Epithelial cell of prostate (primary cell): ENCODE data around the gene FAM227A.
A peak's percentile ranks its signal among the peaks of the same experiment; 100 is the strongest.
"Not testable (repeated sequence)": the region's sequence is repeated elsewhere in the genome, so short reads cannot be mapped to it uniquely, and the experiment has no call there.

Source experiments
- DNase-seq: peaks from one replicate; pipeline ENCODE4 v3.0.0-alpha.2; 2011; ENCODE audit warnings: low read depth, low spot score
- H3K27ac ChIP-seq: fragments of 450-650 bp; 2 replicates; pipeline ENCODE4 v1.5.1; 2017; ENCODE audit warnings: mild to moderate bottlenecking

FAM227A gene

GRCh38 chr22:38675833-38676232 lies 19.6 kb upstream of the FAM227A start:
- H3K27ac ChIP-seq: no peak overlapping the region
- DNase-seq: no peak

- no peak overlapping the region for H3K27ac ChIP-seq
- no peak for DNase-seq
Observed at GRCh38 chr22:38674888-38675287, 18.7 kb upstream of the FAM227A start.

- peak overlapping the region; percentile 73 for H3K27ac ChIP-seq
- no peak for DNase-seq
Observed at GRCh38 chr22:38657045-38657909, 1.1 kb upstream of the FAM227A start.

GRCh38 chr22:38655519-38656255 lies 505 bp downstream of the FAM227A start:
- H3K27ac ChIP-seq: peak overlapping the region; percentile 73
- DNase-seq: no peak

GRCh38 chr22:38653741-38654140 lies 2.5 kb downstream of the FAM227A start:
- peak overlapping the region; percentile 40 for H3K27ac ChIP-seq
- DNase-seq: no peak

DNA sequence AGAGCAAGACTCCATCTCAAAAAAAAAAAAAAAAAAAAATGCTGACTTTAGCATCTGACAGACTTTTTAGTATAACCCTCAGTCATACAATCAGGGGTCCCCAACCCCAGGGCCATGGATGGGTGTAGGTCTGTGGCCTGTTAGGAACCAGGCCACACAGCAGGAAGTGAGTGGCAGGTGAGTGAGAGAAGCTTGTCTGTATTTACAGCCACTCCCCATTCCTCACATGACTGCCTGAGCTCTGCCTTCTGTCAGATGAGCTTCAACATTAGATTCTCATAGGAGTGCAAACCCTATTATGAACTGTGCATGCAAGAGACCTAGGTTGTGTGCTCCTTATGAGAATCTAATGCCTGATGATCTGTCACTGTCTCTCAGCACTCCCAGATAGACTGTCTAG lies 3.3 kb downstream of the FAM227A start:
- no peak for DNase-seq

DNA sequence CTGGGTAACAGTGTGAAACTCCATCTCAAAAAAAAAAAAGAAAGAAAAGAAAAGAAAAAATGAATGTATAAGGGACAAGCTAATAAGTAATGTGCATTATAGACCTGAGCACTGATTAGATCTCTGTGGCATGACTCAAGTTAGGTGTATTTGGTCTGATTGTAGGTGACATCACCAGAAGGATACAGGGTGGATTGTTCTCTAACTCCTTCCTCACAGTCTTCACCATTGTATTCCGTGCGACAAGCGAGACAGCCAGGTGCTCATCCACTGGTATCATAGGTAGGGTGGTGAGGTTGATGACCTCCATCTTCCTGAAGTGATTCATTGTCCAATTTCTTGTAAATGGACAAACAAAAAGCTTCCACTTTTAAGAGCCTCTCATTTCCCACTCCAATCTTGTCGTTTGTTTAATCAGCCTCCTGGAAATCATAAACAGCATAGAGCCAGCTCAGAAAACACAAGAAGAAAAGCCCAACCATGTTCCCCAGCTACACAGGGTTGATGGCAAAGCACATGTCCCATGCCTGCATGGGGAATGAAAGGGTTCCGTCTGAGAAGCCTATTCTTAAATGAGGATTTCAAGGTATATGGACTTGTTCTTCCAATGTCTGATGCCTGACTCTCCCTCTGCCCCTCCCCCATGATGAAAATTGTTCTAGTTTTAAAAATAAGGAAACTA lies 6.2 kb downstream of the FAM227A start:
- peak overlapping the region; percentile 64 for H3K27ac ChIP-seq
- DNase-seq: peak; percentile 70

More for the DNA sequence above, 3.3 kb downstream of the FAM227A start:
- peak overlapping the region; percentile 40 for H3K27ac ChIP-seq

DNA sequence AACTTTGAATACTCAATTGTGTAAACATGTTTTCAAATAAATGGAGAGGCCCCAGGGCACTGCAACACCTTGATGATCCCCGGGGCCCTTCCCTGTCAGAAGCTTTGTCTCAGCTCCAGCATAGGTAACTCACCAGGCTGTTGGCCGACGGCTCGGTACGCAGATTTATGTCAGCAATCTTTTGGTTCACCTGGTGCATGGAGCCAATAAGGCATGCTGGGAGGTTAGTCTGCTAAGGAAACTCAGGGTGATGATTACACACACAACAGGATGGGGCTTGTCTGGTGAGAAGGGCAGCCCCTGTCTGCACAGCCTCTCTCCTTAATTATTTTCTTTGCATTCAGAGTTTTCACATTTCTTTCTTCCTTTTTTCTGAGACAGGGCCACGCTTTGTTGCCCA lies 10.8 kb downstream of the FAM227A start:
- H3K27ac ChIP-seq: peak overlapping the region; percentile 32
- DNase-seq: peak; percentile 64

GRCh38 chr22:38644245-38644644 lies 11.9 kb downstream of the FAM227A start:
- H3K27ac ChIP-seq: not testable (repeated sequence)

GRCh38 chr22:38641476-38642040 lies 14.6 kb downstream of the FAM227A start:
- no peak overlapping the region for H3K27ac ChIP-seq
- no peak for DNase-seq

More at GRCh38 chr22:38644245-38644644, 11.9 kb downstream of the FAM227A start:
- not testable (repeated sequence) for DNase-seq

DNA sequence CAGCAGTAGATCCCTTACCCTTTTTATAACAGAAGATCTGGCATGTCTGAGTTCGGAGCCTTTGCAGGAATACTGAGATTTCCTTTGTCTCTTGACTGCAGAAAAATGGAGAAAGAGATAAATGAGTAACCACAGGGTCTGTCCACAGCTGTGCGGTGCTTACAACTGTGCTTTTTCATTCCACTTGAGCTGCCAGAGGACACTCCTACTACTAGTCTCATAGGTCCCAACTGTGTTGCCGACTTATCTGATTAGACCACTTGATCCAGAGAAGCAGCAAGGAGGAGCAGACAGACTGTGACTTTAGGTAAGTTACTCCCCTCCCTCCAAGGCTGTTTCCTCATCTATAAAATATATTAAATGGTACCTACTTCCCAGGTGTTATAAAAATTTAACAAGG lies 17.5 kb downstream of the FAM227A start:
- DNase-seq: no peak
- no peak overlapping the region for H3K27ac ChIP-seq

- DNase-seq: no peak
Observed at GRCh38 chr22:38638216-38638615, 18.0 kb downstream of the FAM227A start.

GRCh38 chr22:38632528-38632927 lies 23.7 kb downstream of the FAM227A start:
- H3K27ac ChIP-seq: no peak overlapping the region
- no peak for DNase-seq

More at GRCh38 chr22:38638216-38638615, 18.0 kb downstream of the FAM227A start:
- no peak overlapping the region for H3K27ac ChIP-seq

DNA sequence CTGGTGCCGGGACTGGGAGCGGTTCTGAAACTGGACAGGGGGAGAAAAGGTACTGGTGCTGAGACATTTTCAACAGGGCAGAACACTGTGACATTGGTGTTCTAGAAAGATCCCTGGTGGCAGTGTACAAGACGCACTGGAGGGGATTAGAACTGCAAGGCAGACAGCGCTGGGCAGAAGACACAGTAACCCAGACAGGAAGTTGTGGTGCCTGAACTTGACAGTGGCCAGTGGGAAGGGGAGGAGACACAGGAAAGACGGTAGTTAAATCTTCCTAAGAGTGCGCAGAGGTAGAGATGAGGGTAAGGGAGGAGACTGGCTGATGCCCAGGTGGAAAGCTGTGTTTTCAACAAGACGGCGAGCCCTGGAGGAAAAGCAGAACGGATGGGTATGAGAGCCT lies 24.5 kb downstream of the FAM227A start:
- H3K27ac ChIP-seq: no peak overlapping the region
- no peak for DNase-seq

DNA sequence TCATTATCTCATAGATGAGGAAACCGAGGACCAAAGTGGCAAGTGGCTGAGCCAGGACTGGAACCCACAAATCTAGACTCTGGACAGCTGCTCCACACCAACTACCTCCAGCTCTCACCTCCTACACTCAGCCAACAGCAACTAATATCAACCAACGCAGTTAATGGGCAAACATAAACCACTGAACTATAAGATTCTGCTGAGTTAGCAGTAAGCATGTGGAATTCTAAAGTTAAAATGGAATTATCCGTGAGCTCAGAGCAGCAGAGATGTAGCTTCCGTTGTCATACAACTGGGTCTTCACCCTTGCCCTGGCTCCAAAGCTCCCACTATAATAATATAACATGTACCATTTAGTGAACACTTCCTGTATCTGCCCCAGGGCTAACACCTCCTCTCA lies 27.1 kb downstream of the FAM227A start:
- DNase-seq: no peak
- H3K27ac ChIP-seq: no peak overlapping the region

DNA sequence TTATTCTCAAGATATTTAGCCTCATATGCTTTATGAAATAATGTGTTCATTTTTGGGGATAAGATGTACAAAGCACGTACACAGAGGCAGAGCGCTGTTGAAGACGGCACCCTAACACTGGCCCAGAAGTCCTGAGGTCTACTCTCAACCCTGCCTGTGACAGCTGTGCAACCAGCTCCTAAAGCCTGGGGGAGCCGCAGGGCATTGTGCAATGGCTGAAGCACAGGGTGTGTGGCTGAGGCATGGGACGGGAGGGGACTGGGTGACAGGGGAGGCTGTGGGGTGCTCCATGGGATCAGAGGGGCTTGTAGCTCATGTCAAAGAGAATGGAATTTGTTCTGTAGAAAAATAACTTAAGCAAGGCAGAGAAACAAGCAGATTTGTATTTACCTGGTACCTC lies 27.7 kb downstream of the FAM227A start:
- DNase-seq: no peak
- H3K27ac ChIP-seq: no peak overlapping the region

- DNase-seq: no peak
- H3K27ac ChIP-seq: no peak overlapping the region
Observed at GRCh38 chr22:38623351-38623750, 32.8 kb downstream of the FAM227A start.

- no peak for DNase-seq
- H3K27ac ChIP-seq: no peak overlapping the region
Observed at GRCh38 chr22:38618682-38619081, 37.5 kb downstream of the FAM227A start.

DNA sequence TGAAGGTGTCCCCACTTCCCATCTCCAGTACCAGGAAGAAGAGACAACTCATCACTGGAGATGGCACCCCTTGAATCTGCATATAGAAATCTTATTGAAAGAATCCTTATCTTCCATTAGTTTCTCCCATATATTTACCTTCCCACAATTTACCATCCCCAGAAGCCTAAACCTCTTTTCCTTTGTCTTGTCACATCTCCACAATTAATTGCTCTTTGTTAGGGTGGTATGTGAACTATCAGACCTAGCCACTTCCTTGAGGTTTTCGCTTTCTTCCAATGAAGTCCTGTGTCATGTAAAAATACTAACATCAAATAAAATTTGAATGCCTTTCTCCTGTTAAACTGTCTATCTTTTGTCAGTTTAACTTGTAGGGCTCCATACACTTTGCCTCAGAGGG lies 37.9 kb downstream of the FAM227A start:
- H3K27ac ChIP-seq: no peak overlapping the region
- no peak for DNase-seq

- H3K27ac ChIP-seq, DNase-seq: not testable (repeated sequence)
Observed at GRCh38 chr22:38615064-38615405, 41.2 kb downstream of the FAM227A start.
